GM23338 (cell line): Measurements from ENCODE around the gene GALNT5. TPM values are rescaled to one million over a fixed set of nuclear protein-coding genes. Genes with fewer than 3 reads are reported as not detected.
"Not testable (repeated sequence)": the region's sequence is repeated elsewhere in the genome, so short reads cannot be mapped to it uniquely, and the experiment has no call there.

Experiments used
- ATAC-seq: fragments of 200-7000 bp; cut with Tn5 transposase; 3 replicates; pipeline ENCODE4 v1.9.1; 2020
- DNase-seq: peaks from one replicate; pipeline ENCODE4 v3.0.0-alpha.2; 2015; ENCODE audit warnings: low spot score
- H2AFZ ChIP-seq: fragments of 200-600 bp; sonication (generic); 2 replicates; pipeline ENCODE4 v1.8.0; 2016; ENCODE audit warnings: antibody characterized with exemption, mild to moderate bottlenecking, moderate library complexity
- H3F3A ChIP-seq: fragments of 200-600 bp; sonication (generic); replicated peaks from 2 replicates; pipeline ENCODE4 v1.8.0; 2017; ENCODE audit warnings: antibody characterized with exemption, mixed run types, low read depth
- H3K27ac ChIP-seq: fragments of 200-600 bp; sonication (generic); 2 replicates; pipeline ENCODE4 v1.6.1; 2016; ENCODE audit warnings: low read depth
- H3K27me3 ChIP-seq: fragments of 200-600 bp; sonication (generic); 2 replicates; pipeline ENCODE4 v1.8.0; 2016; ENCODE audit warnings: mild to moderate bottlenecking, mixed run types, moderate library complexity; ENCODE audit not compliant: insufficient read depth
- H3K36me3 ChIP-seq: fragments of 200-600 bp; sonication (generic); 2 replicates; pipeline ENCODE4 v1.8.0; 2016; ENCODE audit warnings: mild to moderate bottlenecking; ENCODE audit not compliant: insufficient read depth
- H3K4me1 ChIP-seq: fragments of 200-600 bp; sonication (generic); 2 replicates; pipeline ENCODE4 v1.8.0; 2016; ENCODE audit warnings: mild to moderate bottlenecking, moderate library complexity; ENCODE audit not compliant: insufficient read depth
- H3K4me2 ChIP-seq: fragments of 200-600 bp; sonication (generic); 2 replicates; pipeline ENCODE4 v1.7.1; 2017; ENCODE audit warnings: mixed run types
- H3K4me3 ChIP-seq: fragments of 200-600 bp; sonication (generic); 2 replicates; pipeline ENCODE4 v1.6.1; 2016; ENCODE audit warnings: mixed run types
- H3K79me2 ChIP-seq: fragments of 200-600 bp; sonication (generic); replicated peaks from 2 replicates; pipeline ENCODE4 v1.8.0; 2017; ENCODE audit warnings: mild to moderate bottlenecking; ENCODE audit not compliant: insufficient read depth
- H3K9me2 ChIP-seq: fragments of 200-600 bp; sonication (generic); 2 replicates; pipeline ENCODE4 v1.8.0; 2017; ENCODE audit not compliant: insufficient read depth
- H4K20me1 ChIP-seq: fragments of 200-600 bp; sonication (generic); replicated peaks from 2 replicates; pipeline ENCODE4 v1.8.0; 2017; ENCODE audit warnings: mild to moderate bottlenecking; ENCODE audit not compliant: insufficient read depth
- H3K27ac Mint-ChIP-seq: 2 replicates; pipeline ENCODE4 v1.8.0; 2020; ENCODE audit warnings: inconsistent platforms, mild to moderate bottlenecking, moderate library complexity, mixed read lengths
- H3K27me3 Mint-ChIP-seq: 3 replicates; pipeline ENCODE4 v1.8.0; 2022; ENCODE audit warnings: low read depth, mild to moderate bottlenecking, moderate library complexity, mixed read lengths, inconsistent platforms; ENCODE audit not compliant: insufficient read depth, poor library complexity
- H3K36me3 Mint-ChIP-seq: 3 replicates; pipeline ENCODE4 v1.8.0; 2021; ENCODE audit warnings: low read depth, mild to moderate bottlenecking, inconsistent platforms, moderate library complexity, mixed read lengths
- H3K4me1 Mint-ChIP-seq: 3 replicates; pipeline ENCODE4 v1.8.0; 2020; ENCODE audit warnings: mild to moderate bottlenecking, inconsistent platforms, mixed read lengths
- H3K4me3 Mint-ChIP-seq: 3 replicates; pipeline ENCODE4 v1.8.0; 2021; ENCODE audit warnings: moderate library complexity, mild to moderate bottlenecking, inconsistent platforms, mixed read lengths
- H3K9me3 Mint-ChIP-seq: 3 replicates; pipeline ENCODE4 v1.8.0; 2020; ENCODE audit warnings: moderate library complexity, mild to moderate bottlenecking, inconsistent platforms, mixed read lengths
- ETS1 ChIP-seq: IDR thresholded peaks from 2 replicates; pipeline ENCODE4 v1.6.1; 2016; ENCODE audit warnings: antibody characterized with exemption
- EZH2 ChIP-seq: fragments of 200-600 bp; sonication (generic); IDR thresholded peaks from one replicate; pipeline ENCODE4 v1.8.0; 2017; ENCODE audit warnings: antibody characterized with exemption, mild to moderate bottlenecking, low read depth; ENCODE audit not compliant: unreplicated experiment
- EZH2phosphoT487 ChIP-seq: fragments of 200-600 bp; sonication (generic); IDR thresholded peaks from one replicate; pipeline ENCODE4 v1.8.1; 2018; ENCODE audit warnings: antibody characterized with exemption; ENCODE audit not compliant: unreplicated experiment
- JUNB ChIP-seq: IDR thresholded peaks from one replicate; pipeline ENCODE4 v1.6.1; 2016; ENCODE audit warnings: antibody characterized with exemption; ENCODE audit not compliant: unreplicated experiment
- NANOG ChIP-seq: IDR thresholded peaks from 2 replicates; pipeline ENCODE4 v1.6.1; 2016; ENCODE audit warnings: antibody characterized with exemption, borderline replicate concordance
- POLR2AphosphoS5 ChIP-seq: IDR thresholded peaks from 2 replicates; pipeline ENCODE4 v1.6.1; 2016; ENCODE audit warnings: antibody characterized with exemption, low read depth
- STAT1 ChIP-seq: IDR thresholded peaks from one replicate; pipeline ENCODE4 v1.6.1; 2016; ENCODE audit warnings: antibody characterized with exemption; ENCODE audit not compliant: unreplicated experiment
- ZNF114 ChIP-seq: fragments of 250-450 bp; sonication (Bioruptor Pico); IDR thresholded peaks from 2 replicates; pipeline ENCODE4 v1.5.0; 2020; ENCODE audit warnings: mild to moderate bottlenecking, moderate library complexity
- ZNF331 ChIP-seq: fragments of 250-450 bp; sonication (Bioruptor Pico); IDR thresholded peaks from 2 replicates; pipeline ENCODE4 v1.5.0; 2020; ENCODE audit warnings: low read depth, mild to moderate bottlenecking, moderate library complexity
- polyA plus RNA-seq: library from polyadenylated mRNA; unstranded; fragments of >200 nt; fragmentation: Nextera tagmentation; extraction: Ambion mirVana; gene quantifications from 2 replicates; pipeline ENCODE4 v1.2.1, GENCODE V29; 2016
- total RNA-seq: library from RNA; depleted of rRNA; stranded (reverse); fragments of >200 nt; shearing (Covaris generic); gene quantifications from 2 replicates; pipeline ENCODE4 v1.2.3, GENCODE V29; 2014
- TF ChIP-seq, protein P1 (sequence below): IDR thresholded peaks from one replicate; pipeline ENCODE4 v1.6.1; 2018; ENCODE audit warnings: antibody characterized with exemption; ENCODE audit not compliant: unreplicated experiment
- TF ChIP-seq, protein P2 (sequence below), 2 experiments: fragments of 200-600 bp in 1 of 2; sonication (generic) in 1 of 2; conservative IDR thresholded peaks; 2 replicates each; pipeline versions ENCODE4 v1.5.1 to v1.6.1; 2016 to 2017; ENCODE audit warnings: antibody characterized with exemption in 2 of 2, low read depth in 2 of 2, mild to moderate bottlenecking in 2 of 2, moderate library complexity in 1 of 2

The GALNT5 gene
- total and polyA plus RNA-seq, 2 experiments from 2014 or later = 0.05 to 0.14 TPM

DNA sequence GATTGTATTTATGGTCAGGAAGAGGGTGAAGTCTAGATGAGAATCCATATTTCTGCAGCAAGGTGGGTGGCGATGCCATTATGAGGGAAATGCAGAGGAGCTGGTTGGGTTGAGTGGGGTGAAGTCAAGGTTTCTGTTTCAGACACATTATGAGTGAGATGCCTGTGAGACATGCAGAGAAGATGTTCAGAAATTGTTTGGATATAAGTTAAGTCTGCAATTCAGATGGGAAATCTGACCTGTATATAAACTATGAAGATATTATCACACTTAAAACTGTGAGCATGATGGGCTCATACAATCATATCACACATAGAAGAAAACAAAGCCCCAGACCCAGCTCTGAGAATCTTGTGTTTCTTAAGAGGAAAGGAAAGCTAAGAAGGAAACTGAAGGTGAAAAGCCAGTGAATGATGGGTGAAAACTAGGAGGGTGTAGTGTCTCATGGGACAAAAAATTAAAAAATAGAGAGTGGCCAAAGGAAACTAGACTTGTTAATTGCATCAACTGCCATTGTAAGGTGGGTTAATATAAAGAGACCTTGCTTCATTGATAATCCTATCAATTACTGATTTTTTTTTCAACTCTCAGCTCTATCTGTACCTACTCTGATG is 14.2 kb downstream of the GALNT5 start:
- no peaks in the 10 kb centered on the region for H3K9me2 ChIP-seq
- TF ChIP-seq ETS1 = no peak
- TF ChIP-seq POLR2AphosphoS5 = no peak
- no peak for TF ChIP-seq NANOG
- no peak for TF ChIP-seq EZH2
- no peak for TF ChIP-seq ZNF331 (CRISPR knock-in tag)
- TF ChIP-seq, protein P1, sequence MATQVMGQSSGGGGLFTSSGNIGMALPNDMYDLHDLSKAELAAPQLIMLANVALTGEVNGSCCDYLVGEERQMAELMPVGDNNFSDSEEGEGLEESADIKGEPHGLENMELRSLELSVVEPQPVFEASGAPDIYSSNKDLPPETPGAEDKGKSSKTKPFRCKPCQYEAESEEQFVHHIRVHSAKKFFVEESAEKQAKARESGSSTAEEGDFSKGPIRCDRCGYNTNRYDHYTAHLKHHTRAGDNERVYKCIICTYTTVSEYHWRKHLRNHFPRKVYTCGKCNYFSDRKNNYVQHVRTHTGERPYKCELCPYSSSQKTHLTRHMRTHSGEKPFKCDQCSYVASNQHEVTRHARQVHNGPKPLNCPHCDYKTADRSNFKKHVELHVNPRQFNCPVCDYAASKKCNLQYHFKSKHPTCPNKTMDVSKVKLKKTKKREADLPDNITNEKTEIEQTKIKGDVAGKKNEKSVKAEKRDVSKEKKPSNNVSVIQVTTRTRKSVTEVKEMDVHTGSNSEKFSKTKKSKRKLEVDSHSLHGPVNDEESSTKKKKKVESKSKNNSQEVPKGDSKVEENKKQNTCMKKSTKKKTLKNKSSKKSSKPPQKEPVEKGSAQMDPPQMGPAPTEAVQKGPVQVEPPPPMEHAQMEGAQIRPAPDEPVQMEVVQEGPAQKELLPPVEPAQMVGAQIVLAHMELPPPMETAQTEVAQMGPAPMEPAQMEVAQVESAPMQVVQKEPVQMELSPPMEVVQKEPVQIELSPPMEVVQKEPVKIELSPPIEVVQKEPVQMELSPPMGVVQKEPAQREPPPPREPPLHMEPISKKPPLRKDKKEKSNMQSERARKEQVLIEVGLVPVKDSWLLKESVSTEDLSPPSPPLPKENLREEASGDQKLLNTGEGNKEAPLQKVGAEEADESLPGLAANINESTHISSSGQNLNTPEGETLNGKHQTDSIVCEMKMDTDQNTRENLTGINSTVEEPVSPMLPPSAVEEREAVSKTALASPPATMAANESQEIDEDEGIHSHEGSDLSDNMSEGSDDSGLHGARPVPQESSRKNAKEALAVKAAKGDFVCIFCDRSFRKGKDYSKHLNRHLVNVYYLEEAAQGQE = no peak
- no peak for TF ChIP-seq STAT1
- no peak for TF ChIP-seq ZNF114 (CRISPR knock-in tag)
- no peak for TF ChIP-seq JUNB
- TF ChIP-seq EZH2phosphoT487 = no peak
- TF ChIP-seq, protein P2, sequence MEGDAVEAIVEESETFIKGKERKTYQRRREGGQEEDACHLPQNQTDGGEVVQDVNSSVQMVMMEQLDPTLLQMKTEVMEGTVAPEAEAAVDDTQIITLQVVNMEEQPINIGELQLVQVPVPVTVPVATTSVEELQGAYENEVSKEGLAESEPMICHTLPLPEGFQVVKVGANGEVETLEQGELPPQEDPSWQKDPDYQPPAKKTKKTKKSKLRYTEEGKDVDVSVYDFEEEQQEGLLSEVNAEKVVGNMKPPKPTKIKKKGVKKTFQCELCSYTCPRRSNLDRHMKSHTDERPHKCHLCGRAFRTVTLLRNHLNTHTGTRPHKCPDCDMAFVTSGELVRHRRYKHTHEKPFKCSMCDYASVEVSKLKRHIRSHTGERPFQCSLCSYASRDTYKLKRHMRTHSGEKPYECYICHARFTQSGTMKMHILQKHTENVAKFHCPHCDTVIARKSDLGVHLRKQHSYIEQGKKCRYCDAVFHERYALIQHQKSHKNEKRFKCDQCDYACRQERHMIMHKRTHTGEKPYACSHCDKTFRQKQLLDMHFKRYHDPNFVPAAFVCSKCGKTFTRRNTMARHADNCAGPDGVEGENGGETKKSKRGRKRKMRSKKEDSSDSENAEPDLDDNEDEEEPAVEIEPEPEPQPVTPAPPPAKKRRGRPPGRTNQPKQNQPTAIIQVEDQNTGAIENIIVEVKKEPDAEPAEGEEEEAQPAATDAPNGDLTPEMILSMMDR (conservative IDR thresholded peaks at IDR 0.05; ENCODE audit: low read depth in 2 of 2) = no peak
- H3K27ac ChIP-seq = no peak overlapping the region
- H4K20me1 ChIP-seq = no peaks in the 10 kb centered on the region
- Mint-ChIP-seq H3K9me3 (no peaks in the 10 kb centered on the region; the same call in 1 of the 3 replicates), H3K36me3 (no peaks in the 10 kb centered on the region), H3K27ac (no peak overlapping the region; the same call in 1 of the 2 replicates), H3K4me1 (peaks cover 8% of the 10 kb centered on the region), H3K4me3 (no peak overlapping the region), H3K27me3 (peaks cover 2% of the 10 kb centered on the region)
- no peaks in the 10 kb centered on the region for H3K36me3 ChIP-seq
- no peak overlapping the region for H3K4me3 ChIP-seq
- H3K4me2 ChIP-seq = no peak overlapping the region
- no peak for DNase-seq
- H3F3A ChIP-seq = no peaks in the 10 kb centered on the region
- H3K27me3 ChIP-seq = no peaks in the 10 kb centered on the region
- ATAC-seq = no peak
- H2AFZ ChIP-seq = no peak overlapping the region
- no peaks in the 10 kb centered on the region for H3K79me2 ChIP-seq
- H3K4me1 ChIP-seq = no peaks in the 10 kb centered on the region

- H3K36me3 ChIP-seq, H3K4me2 ChIP-seq, H3K4me3 ChIP-seq, H3K27me3 ChIP-seq, H3F3A ChIP-seq, H3K36me3 Mint-ChIP-seq, H3K9me2 ChIP-seq, DNase-seq, ATAC-seq, H3K9me3 Mint-ChIP-seq, H3K27ac Mint-ChIP-seq, H3K4me3 Mint-ChIP-seq, H3K79me2 ChIP-seq, H3K4me1 ChIP-seq, H3K27me3 Mint-ChIP-seq, H2AFZ ChIP-seq, H3K27ac ChIP-seq, H4K20me1 ChIP-seq, H3K4me1 Mint-ChIP-seq: not testable (repeated sequence)
Observed at GRCh38 chr2:157279311-157279710, 21.8 kb downstream of the GALNT5 start.
